Breast epithelium (tissue), 4 donors: Measurements from ENCODE around the gene FOXN3. TPM values are rescaled to one million over a fixed set of nuclear protein-coding genes. Genes with fewer than 3 reads are reported as not detected.

Source experiments
- DNase-seq, 2 donors: peaks; one replicate each; pipeline ENCODE4 v3.0.0-alpha.2; 2019; ENCODE audit warnings: low spot score in 2 of 2
- H3K27ac ChIP-seq, 2 donors: fragments of 200-600 bp; sonication (generic) in 1 of 2; one replicate each; pipeline ENCODE4 v1.5.1; 2016 to 2019; ENCODE audit warnings: mild to moderate bottlenecking in 1 of 2
- H3K27me3 ChIP-seq, 2 donors: fragments of 200-600 bp; sonication (generic) in 1 of 2; one replicate each; pipeline versions ENCODE4 v1.5.1 to v1.6.0; 2017 to 2019; ENCODE audit warnings: control low read depth in 1 of 2, mild to moderate bottlenecking in 1 of 2
- H3K36me3 ChIP-seq: fragments of 200-600 bp; one replicate; pipeline ENCODE4 v1.5.1; 2019
- H3K4me1 ChIP-seq, 2 donors: fragments of 200-600 bp; sonication (generic); one replicate each; pipeline ENCODE4 v1.5.1; 2016 to 2019; ENCODE audit warnings: control low read depth in 1 of 2
- H3K4me3 ChIP-seq, 3 donors: fragments of 200-600 bp; sonication (generic); 1 replicate in 2 of 3; 2 replicates in 1 of 3; pipeline ENCODE4 v1.5.1; 2016 to 2019; ENCODE audit warnings: mild to moderate bottlenecking in 3 of 3, moderate library complexity in 2 of 3
- H3K9me3 ChIP-seq, 2 donors: fragments of 200-600 bp; sonication (generic) in 1 of 2; one replicate each; pipeline ENCODE4 v1.5.1; 2016 to 2019; ENCODE audit warnings: control low read depth in 1 of 2
- CTCF ChIP-seq, 3 donors: fragments of 450-650 bp; IDR thresholded peaks; one replicate each; pipeline ENCODE4 v1.5.1; 2016 to 2017; ENCODE audit warnings: antibody characterized with exemption in 3 of 3, mild to moderate bottlenecking in 3 of 3, moderate library complexity in 3 of 3
- POLR2A ChIP-seq: fragments of 450-650 bp; IDR thresholded peaks from one replicate; pipeline ENCODE4 v1.6.1; 2016; ENCODE audit warnings: antibody characterized with exemption, mild to moderate bottlenecking, moderate library complexity
- POLR2AphosphoS5 ChIP-seq, 3 donors: sonication (generic); formaldehyde crosslinking; IDR thresholded peaks; one replicate each; pipeline ENCODE4 v1.6.1; 2017; ENCODE audit warnings: antibody characterized with exemption in 3 of 3
- intact Hi-C: fragments of 100-400 bp; cut with DNase I; formaldehyde crosslinking; loops from one replicate; pipeline ENCODE4 v1.15.1; 2023; ENCODE audit warnings: low total_unique reads
- total RNA-seq, 3 donors: library from RNA; depleted of rRNA; stranded (reverse); fragments of >200 nt; gene quantifications; one replicate each; pipeline ENCODE4 v1.1.0, GENCODE V29; 2016

Gene FOXN3
- total RNA-seq, 3 donors from 2014 or later = 70.7 to 180 (median 80.3) TPM

DNA sequence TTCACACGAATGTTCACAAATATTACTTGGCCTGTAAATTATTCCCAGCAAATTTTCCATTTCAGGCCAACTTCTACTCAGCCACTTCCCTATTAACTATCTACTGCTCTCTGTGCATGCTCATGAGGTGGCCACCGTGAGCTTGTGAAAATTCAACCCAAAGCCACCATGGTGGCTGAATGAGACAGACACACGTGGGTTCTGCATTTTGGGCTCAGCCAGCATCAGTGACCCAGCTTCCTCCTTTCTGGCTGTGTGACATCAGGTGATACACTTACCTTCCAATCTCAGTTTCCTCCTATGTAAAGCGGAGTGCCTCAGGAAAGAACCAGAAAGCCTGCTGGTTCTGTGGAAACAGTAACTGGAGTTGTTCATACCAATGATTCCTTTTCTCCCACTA lies 175.8 kb downstream of the FOXN3 start:
- Histone ChIP-seq H3K27ac (no peak overlapping the region), H3K4me1 (no peaks in the 10 kb centered on the region), H3K4me3 (no peak overlapping the region), H3K27me3 (no peaks in the 10 kb centered on the region), H3K9me3 (no peaks in the 10 kb centered on the region), H3K36me3 (no peaks in the 10 kb centered on the region)
- intact Hi-C loops = no loop called here
- no peak for DNase-seq
- TF ChIP-seq CTCF (IDR thresholded peaks at IDR 0.05) = no peak
- no peak for TF ChIP-seq POLR2AphosphoS5 (IDR thresholded peaks at IDR 0.05)
- TF ChIP-seq POLR2A = no peak

- H3K4me3 ChIP-seq = no peak overlapping the region
- H3K36me3 ChIP-seq = no peaks in the 10 kb centered on the region
- no peaks in the 10 kb centered on the region for H3K9me3 ChIP-seq
- H3K4me1 ChIP-seq = no peaks in the 10 kb centered on the region
- DNase-seq = no peak
- H3K27ac ChIP-seq = no peak overlapping the region
- TF ChIP-seq POLR2A (no peak), CTCF (IDR thresholded peaks at IDR 0.05) (no peak), POLR2AphosphoS5 (IDR thresholded peaks at IDR 0.05) (no peak)
- H3K27me3 ChIP-seq = no peaks in the 10 kb centered on the region
- intact Hi-C loops = no loop called here
Measured at GRCh38 chr14:89240414-89240813, 176.6 kb downstream of the FOXN3 start.

DNA sequence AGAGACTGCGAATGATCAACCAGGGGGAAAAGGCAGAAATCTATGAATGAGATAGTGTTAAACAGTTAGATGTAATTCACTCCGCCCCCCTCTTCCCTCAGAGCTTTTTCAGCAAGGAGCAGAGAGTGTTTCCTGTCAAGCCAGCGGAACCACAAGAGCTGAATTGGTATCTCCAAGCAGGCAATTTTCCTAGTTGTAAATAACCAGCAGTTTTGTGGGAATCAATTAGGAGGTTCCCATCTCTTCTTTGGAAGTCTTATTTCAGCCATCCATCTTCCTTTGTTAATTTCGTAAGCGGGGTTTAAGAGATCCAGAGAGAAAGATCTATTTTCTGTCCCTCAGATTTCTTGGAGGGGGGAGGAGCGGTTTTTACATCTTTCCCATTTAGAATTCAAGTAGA lies 178.0 kb downstream of the FOXN3 start:
- intact Hi-C loops = no loop called here
- no peak overlapping the region for H3K27ac ChIP-seq
- no peak for TF ChIP-seq POLR2AphosphoS5 (IDR thresholded peaks at IDR 0.05)
- no peak for TF ChIP-seq POLR2A
- TF ChIP-seq CTCF (IDR thresholded peaks at IDR 0.05) = no peak
- H3K27me3 ChIP-seq = no peaks in the 10 kb centered on the region
- no peak for DNase-seq
- no peaks in the 10 kb centered on the region for H3K9me3 ChIP-seq
- no peaks in the 10 kb centered on the region for H3K36me3 ChIP-seq
- H3K4me3 ChIP-seq = no peak overlapping the region
- no peaks in the 10 kb centered on the region for H3K4me1 ChIP-seq

- Histone ChIP-seq H3K27ac (no peak overlapping the region), H3K9me3 (no peaks in the 10 kb centered on the region), H3K4me3 (no peak overlapping the region), H3K27me3 (no peaks in the 10 kb centered on the region), H3K36me3 (no peaks in the 10 kb centered on the region), H3K4me1 (no peaks in the 10 kb centered on the region)
- DNase-seq = no peak
- peak in 1 of 3 donors; percentile 19 for TF ChIP-seq CTCF (IDR thresholded peaks at IDR 0.05)
- TF ChIP-seq POLR2AphosphoS5 (IDR thresholded peaks at IDR 0.05) = no peak
- intact Hi-C loops = no loop called here
Measured at GRCh38 chr14:89237921-89238529, 179.0 kb downstream of the FOXN3 start.

- Histone ChIP-seq H3K27me3 (no peaks in the 10 kb centered on the region), H3K4me1 (no peaks in the 10 kb centered on the region), H3K27ac (no peak overlapping the region), H3K9me3 (no peaks in the 10 kb centered on the region), H3K36me3 (no peaks in the 10 kb centered on the region), H3K4me3 (no peak overlapping the region)
- DNase-seq = no peak
- intact Hi-C loops = no loop called here
- no peak for TF ChIP-seq POLR2A
- no peak for TF ChIP-seq CTCF (IDR thresholded peaks at IDR 0.05)
- TF ChIP-seq POLR2AphosphoS5 (IDR thresholded peaks at IDR 0.05) = no peak
Measured at GRCh38 chr14:89236851-89237250, 180.2 kb downstream of the FOXN3 start.
